NCI-H1694 (cell line): ENCODE results near the gene COG5.

Source experiments
- DNase-seq: peaks from one replicate; lab custom pipeline; 2025; lab: John Stamatoyannopoulos, UW

COG5 gene

DNA sequence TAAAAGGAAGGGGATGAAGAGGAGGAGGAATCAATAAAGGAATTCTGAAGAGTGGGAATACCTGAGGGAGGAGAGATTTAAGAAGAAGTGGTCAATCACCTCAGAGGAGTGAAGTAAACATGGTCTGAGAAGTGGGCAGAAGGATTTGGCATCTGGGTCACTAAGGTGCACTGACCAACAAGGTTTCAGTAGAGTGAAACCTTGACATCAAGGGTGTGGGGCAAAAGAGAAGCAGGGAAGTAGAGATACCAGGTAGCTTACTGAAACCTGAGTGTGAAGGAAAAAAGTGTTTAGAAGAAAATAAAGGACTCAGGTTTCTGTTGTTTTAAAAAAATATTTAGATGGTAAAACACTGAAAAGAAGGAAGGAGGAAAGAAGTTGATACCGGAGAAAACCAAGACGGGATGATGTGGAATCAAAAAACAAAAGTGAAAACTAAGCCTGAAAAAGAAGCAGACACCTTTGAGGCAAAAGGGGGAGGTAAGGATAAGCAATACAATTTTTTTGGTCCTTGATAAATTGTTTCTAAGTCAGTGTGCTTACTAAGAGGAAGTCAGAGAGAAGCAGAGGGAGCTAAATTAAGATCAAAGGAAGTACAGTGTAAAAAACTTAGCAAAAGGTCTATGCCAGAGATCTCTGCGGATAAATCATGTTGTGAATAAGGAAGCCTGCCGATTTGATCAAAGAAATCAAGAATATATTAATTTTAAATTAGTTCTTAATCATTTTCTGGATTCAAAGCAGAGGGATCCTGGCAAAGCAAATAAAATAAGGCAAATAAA lies 231.0 kb downstream of the COG5 start:
- no peak for DNase-seq

DNA sequence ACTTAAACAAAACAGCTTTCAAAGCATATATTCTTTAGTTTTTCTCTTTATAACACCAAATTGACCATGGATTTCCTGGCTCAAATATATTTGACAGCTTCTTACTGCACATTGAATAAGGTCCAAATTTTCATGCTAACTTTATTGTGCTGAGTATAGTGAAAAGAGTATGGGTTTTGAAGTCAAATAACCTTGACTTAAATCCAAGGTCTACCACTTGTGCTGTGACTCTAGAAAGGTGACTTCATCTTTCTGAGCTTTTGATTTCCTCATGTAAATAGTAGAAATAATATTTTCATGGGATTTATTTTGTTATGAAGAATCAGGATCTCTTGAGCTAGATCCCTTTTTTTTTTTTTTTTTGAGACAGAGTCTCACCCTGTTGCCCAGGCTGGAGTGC lies 233.2 kb downstream of the COG5 start:
- DNase-seq: no peak

DNA sequence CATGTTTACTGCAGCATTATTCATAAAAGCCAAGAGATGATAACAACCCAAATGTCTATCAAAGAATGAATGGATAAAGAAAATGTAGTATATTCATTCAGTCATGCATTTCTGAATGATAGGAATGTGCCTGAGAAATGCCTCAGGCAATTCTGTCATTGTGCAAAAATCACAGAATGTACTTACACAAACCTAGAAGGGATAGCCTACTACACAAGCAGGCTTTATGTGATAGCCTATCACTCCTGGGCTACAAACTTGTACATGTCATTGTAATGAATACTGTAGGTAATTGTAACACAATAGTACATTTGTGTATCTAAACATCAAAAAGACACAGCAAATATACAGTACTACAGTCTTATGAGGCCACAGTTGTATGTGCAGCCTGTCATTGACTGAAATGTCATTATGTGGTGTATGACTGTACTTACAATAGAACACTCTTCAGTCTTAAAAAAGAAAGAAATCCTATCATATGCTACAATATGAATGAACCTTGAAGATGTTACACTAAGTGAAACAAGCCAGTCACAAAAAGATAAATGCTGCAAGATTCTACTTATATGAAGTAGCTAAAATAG lies 235.6 kb downstream of the COG5 start:
- no peak for DNase-seq

DNA sequence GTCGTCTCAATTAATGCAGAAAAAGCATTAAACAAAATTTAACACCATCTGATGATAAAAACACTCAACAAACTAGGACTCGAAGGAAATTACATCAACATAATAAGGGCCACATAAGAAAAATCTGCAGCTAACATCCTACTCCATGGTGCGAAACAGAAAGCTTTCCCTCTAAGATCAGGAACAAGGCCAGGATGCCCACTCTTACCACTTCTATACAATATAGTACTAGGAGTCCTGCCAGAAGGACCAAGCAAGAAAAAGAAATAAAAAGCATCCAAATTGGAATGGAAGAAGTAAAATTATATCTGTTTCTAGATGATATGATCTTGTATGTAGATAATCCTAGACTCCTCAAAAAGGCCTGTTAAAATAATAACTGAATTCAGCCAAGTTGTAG lies 237.7 kb downstream of the COG5 start:
- DNase-seq: no peak

- DNase-seq: no peak
These were observed 241.7 kb downstream of the COG5 start for GRCh38 chr7:107322015-107322414.

- DNase-seq: no peak
These were observed 242.1 kb downstream of the COG5 start for GRCh38 chr7:107321611-107322010.

GRCh38 chr7:107319724-107320228 lies 243.9 kb downstream of the COG5 start:
- no peak for DNase-seq

DNA sequence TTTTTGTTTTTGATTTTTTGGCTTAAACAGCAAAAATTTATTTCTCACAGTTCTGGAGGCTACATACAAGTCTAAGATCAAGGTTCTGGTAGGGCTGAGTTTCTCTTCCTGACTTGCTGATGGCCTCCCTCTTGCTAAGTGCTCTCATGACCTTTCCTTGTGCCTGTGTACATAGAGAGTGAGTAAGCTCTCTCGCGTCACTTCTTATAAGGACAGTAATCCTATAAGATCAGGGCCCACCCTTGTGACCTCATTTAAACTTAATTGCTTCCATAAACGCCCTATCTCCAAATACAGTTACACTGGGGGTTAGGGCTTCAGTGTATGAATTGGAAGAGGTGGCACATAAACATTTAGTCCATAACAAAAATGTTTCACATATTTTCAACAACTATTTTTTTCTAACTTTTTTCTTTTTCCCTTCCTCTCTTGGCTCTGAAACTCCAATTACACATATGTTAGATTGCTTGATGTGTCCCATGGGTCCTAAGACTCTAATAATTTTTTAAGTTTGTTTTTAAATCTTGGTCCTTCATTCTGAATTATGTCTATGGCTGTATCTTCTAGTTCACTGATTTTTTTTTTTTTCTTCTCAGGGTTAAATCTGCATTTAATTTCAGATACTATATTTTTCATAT lies 245.1 kb downstream of the COG5 start:
- DNase-seq: no peak

DNA sequence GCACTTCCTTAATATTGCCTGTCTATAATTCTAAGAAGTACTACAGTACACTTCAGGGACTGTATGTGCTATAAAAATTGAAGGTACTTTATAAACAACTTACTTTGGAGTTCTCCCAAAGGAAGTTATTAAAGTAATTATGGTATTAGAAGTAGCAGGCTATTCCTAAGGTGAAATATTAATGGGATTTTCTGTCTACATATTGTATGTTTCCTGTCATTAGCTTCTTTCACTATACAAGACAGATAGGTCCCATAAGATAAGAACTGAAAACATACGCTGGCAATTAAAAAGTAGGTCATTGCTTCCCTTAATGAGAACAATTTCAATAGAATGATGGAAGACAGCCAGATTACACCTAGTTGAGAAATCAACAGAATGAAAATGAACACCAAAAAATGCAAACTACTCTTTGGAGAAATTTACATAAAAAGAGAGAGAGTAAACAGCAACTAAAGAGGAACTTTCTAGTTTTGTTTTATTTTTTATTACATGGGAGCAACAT lies 248.0 kb downstream of the COG5 start:
- no peak for DNase-seq

DNA sequence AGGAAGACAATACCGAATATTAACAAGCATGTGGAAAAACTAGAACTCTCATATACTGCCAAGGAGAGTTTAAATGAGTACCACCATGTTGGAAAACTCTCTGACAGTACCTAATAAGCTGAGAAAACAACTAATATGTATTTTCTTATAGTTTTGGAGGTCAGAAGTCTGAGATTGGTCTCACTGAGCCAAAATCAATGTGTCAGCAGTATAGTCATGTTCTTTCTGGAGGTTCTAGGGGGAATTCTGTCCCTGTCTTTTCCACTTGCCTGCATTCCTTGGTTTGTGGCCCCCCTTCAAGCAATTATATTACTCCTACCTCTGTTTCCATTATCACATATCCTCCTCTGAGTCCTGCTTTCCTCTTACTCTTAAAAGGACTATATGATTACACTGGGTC lies 250.4 kb downstream of the COG5 start:
- DNase-seq: no peak

DNA sequence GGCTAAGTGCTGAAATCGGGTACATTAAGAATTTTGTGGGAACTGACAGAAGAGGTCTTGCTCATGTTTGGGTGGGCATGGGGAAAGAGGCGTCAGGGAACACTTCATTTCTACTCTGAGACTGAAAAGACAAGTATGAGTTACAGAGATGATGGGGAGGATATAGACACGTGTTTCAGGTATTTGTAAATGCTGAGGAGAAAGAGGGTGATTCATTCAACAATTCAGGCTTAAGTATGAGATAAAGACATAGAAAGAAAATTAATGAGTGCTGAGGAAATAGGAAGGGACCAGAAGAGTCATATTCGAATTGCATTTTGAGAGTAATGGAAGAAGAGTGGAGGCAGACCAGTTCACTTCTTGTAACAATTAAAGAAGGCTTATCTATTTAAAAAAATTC lies 251.3 kb downstream of the COG5 start:
- no peak for DNase-seq

GRCh38 chr7:107309296-107309695 lies 254.4 kb downstream of the COG5 start:
- DNase-seq: no peak

DNA sequence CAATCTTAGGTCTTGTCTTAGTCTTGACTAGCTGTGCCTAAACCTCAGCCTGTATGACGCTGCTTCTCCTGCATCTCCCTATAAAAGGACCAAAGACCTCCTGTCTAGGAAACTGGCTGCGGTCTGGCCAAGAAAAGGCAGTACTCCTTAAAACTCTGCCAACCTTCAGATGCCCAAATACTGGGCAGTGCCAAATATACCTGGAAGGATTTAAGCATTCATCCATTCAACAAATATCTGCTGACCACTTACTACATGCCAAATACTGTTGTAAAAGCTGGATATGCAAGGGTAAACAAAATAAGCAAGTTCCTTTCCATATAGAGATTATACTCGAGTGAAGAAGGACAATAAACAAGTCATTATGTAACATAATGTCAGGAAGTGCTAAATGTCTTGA lies 259.1 kb downstream of the COG5 start:
- no peak for DNase-seq

GRCh38 chr7:107304063-107304462 lies 259.7 kb downstream of the COG5 start:
- DNase-seq: no peak

DNA sequence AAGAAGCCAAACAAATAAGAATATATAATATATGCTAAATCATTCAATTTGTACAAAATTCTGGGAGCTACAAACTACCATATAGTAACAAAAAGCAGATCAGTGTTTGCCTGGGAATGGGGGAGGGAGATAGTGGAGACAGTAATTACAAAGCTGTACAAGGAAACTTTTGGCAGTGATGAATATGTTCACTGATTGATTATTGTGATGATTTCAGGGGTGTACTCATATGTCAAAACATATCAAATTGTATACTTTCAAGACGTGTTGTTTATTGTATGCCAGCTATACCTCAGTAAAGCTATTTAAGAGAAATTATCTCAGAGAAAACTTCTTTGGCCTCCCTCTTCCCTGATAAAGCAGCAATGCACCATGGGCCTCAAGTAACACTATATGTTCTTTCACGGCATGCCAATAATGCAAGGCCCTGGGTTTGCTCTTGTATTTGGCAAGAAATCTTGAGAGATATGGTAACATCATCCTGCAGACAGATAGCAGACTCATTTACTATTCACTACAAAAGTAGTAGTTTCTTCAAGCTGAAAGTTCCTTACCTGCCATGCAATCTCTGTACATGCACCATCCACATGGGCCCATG lies 261.4 kb downstream of the COG5 start:
- no peak for DNase-seq

DNA sequence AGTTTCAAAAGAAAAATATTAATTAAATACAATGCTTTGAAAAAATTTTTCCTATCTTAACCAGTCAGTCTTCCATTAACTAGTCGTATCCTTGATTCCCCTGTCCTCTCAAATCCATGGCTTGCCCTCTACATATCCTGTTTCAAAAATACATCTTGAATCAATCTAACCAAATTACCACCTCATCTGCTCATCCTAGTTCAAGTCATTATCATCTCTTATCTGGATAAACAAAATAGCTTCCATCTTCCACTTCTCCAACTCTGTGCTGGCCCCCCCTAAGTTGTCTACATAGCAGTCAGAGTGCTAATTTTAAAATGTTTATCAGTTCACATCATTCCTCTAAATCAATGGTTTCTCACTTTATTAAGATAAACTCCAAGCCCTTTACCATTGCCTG lies 269.5 kb downstream of the COG5 start:
- no peak for DNase-seq

DNA sequence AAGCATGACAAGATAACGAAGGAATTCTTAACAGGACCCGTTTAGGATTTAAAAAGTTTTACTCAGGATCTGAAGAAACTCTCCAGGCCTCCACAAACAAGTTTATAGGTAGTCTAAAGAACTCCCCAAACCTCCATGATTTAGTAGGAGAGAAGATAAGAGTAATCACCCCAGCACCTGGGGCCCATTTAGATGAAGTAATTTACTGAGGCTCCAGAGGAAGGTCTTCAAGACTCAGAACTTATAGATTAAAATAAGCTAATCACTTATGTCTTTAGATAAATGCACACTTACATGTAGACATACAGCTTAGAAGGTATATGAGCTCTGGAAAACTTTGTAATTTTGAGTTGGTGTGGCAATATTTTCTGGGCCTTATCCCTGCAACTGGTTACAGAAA lies 271.1 kb downstream of the COG5 start:
- no peak for DNase-seq

- no peak for DNase-seq
These were observed 272.3 kb downstream of the COG5 start for GRCh38 chr7:107291434-107291833.

- DNase-seq: no peak
These were observed 276.7 kb downstream of the COG5 start for GRCh38 chr7:107286751-107287621.

- DNase-seq: no peak
These were observed 278.7 kb downstream of the COG5 start for GRCh38 chr7:107284911-107285479.

DNA sequence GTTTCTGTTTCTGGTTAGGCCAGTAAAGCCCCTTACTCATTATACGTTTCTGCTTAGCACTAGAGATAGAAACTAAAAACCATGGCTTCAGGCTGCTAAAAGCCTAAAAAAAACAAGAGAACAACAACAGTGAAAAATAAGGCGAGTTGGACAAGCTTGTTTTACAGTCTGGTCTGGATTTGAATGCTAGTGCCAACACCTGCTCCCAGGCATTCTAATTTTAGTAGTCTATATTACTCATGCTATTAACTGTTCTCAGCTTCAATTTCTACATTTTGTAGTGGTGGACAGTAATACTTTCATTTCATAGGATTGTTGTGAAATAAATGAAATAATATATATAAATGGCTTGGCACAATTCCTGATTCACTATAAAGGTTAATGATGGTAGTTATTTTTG lies 286.4 kb downstream of the COG5 start:
- DNase-seq: no peak
